GM12875 (cell line): Measurements from ENCODE around the gene SPRED2.

Experiments used
- H3K4me3 ChIP-seq: one replicate; pipeline ENCODE4 v1.5.1; 2011; ENCODE audit warnings: low read depth, low read length, control low read depth
- TF ChIP-seq, protein P1 (sequence below): IDR thresholded peaks from 2 replicates; pipeline ENCODE4 v1.5.1; 2011; ENCODE audit warnings: low read depth, mild to moderate bottlenecking, control low read depth, inconsistent platforms, low read length, moderate library complexity, borderline replicate concordance; ENCODE audit not compliant: insufficient read depth

SPRED2 gene

DNA sequence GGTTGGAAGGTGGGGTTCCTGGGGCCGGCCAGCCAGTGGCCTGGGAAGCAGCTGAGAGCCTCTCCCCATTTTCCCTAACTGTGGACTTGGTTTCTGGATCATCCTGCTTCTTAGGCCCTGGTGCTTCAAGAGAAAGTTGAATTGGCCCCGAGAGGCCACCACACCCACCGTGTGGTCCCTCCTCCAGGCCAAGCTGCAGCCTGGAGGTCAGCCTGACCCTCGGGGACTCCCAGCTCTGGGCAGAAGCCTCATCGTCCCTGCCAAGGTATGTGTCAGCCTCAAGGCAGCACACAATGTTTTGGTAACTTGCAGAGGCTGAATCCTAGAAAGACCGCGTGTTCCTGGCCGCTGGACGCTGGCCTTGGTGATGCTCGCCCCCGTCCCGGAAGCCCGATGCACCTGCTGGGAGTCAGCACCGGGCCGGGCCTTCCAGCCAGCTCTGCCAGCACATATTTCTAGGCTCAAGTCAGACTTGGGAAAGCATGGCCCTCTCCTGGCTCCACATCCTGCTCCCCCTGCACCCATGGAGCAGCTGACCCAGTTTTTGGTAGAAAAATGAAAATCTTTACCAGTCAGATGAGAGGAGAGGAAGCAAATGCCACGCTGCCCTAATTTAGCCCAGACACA is 132.2 kb downstream of the SPRED2 start:
- TF ChIP-seq, protein P1, sequence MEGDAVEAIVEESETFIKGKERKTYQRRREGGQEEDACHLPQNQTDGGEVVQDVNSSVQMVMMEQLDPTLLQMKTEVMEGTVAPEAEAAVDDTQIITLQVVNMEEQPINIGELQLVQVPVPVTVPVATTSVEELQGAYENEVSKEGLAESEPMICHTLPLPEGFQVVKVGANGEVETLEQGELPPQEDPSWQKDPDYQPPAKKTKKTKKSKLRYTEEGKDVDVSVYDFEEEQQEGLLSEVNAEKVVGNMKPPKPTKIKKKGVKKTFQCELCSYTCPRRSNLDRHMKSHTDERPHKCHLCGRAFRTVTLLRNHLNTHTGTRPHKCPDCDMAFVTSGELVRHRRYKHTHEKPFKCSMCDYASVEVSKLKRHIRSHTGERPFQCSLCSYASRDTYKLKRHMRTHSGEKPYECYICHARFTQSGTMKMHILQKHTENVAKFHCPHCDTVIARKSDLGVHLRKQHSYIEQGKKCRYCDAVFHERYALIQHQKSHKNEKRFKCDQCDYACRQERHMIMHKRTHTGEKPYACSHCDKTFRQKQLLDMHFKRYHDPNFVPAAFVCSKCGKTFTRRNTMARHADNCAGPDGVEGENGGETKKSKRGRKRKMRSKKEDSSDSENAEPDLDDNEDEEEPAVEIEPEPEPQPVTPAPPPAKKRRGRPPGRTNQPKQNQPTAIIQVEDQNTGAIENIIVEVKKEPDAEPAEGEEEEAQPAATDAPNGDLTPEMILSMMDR: no peak
- no peak overlapping the region for H3K4me3 ChIP-seq

DNA sequence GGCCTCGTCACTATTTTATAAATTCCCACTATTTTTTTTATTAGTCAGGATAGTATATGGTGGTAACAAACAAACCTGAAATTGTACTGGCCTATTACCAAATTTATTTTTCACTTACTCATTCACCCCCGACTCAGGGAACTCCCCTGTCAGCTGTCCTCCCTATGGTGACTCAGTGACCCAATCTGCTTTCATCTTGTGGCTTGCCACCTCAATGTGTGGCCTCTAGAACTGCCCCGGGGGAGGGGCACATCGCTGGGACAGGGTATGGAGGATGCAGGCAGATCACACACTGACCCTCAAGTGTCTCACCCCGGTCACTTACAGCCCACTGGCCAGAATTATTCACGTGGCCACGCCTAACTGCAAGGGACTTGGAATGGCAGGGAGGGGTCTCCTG is 133.2 kb downstream of the SPRED2 start:
- no peak overlapping the region for H3K4me3 ChIP-seq
- TF ChIP-seq, protein P1: no peak

DNA sequence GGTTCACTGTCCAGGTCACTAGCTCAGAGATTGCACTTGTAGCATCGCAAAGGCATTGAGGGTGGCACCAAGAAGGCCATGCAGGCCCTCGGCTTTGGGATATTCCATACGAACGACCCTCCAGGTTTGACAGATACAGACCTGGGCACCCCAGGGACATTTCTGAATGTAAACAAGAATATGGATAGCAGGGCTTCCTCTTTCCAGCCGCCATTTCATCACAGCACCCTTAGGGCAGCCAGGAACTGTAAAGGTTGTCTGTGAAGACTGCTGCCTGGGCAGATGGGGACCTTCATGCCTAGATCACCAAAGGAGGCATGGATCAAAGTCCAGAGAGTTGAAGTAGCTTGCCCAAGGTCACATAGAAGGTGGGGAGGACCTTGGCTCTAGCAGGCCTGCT is 134.3 kb downstream of the SPRED2 start:
- TF ChIP-seq, protein P1: no peak
- H3K4me3 ChIP-seq: no peak overlapping the region

DNA sequence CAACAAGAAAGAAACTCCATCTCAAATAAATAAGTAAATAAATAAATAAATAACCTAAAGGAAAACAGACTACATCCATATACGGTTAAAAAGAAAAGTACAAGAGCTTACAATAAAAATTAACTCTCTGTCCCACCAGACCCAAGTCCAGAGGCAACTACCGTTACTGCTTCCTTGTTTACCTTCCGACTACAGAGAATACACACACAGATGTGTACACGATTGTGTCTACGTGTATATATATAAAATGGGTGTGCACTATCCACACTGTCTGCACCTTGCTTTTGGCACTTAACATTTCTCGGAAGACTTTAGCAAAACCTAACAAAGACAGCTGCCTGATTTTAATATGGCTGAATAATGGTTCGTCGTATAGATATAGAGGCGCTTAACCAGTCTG is 134.9 kb downstream of the SPRED2 start:
- H3K4me3 ChIP-seq: no peak overlapping the region
- TF ChIP-seq, protein P1: no peak

DNA sequence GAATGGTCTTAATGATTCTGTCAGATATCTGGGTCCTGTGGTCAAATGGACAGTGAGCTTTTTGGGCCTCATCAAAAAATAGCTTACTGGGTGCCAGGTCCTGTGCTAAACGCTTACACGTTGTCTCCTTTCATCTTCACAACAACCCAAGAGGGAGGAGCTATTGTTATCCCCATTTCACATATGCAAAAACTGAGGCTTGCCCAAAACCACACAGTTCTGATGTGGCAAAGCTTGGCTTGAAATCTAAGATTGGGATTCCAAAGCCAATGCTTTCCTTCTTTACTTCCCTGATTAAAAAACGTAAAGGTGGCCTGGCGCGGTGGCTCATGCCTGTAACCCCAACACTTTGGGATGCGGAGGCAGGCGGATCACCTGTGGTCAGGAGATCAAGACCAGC is 135.4 kb downstream of the SPRED2 start:
- TF ChIP-seq, protein P1: no peak
- H3K4me3 ChIP-seq: no peak overlapping the region

DNA sequence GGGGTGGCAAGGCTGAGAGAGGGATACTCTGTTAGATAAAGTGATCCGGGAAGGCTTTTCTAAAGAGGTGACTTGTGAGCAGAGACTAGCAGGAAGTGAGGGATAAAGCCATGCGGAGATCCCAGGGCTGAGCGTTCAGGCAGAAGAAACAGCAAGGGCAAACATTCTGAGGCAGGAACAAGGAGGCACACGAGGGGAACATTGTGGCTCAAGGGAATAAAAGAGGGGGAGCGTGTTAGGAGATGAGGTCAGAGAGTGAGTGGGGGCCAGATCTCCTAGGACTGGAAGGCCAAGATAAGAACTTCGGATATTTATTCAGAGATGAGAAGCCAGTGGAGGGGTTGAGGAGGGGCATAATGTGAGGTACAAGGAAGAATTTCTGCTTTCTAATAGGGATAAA is 137.7 kb downstream of the SPRED2 start:
- no peak overlapping the region for H3K4me3 ChIP-seq
- TF ChIP-seq, protein P1: no peak

DNA sequence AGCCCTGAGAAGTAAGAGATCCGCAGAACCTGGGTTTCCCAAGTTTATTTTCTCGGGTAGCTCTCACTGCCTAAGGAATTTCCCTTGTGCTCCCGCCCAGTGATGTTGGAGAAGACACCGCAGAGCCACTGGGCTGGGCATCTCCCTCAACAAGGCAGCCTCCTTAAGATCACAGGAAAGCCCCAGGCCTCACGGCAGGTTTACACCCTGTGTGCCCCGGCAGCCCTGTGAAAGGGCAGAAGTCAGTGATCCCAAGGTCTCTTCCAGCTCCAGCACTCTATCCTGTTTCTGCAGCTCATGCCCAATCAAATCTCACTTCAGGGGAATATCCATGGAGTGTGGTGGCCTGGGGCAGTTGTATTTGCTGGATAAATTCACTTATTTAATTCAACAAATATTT is 138.3 kb downstream of the SPRED2 start:
- TF ChIP-seq, protein P1: no peak
- H3K4me3 ChIP-seq: no peak overlapping the region
